ENCODE data around the gene VARS2.
"Not testable (repeated sequence)": the region's sequence is repeated elsewhere in the genome, so short reads cannot be mapped to it uniquely, and the experiment has no call there.

The VARS2 gene

GRCh38 chr6:30962716-30963115, 48.7 kb downstream of the VARS2 start:
- no peak for DNase-seq (ENCODE audit: low spot score)

GRCh38 chr6:30963641-30964040, 49.6 kb downstream of the VARS2 start:
- DNase-seq (ENCODE audit: low spot score): no peak

GRCh38 chr6:30964075-30964474, 50.0 kb downstream of the VARS2 start:
- DNase-seq (ENCODE audit: low spot score): peak; percentile 28

- no peak for DNase-seq (ENCODE audit: low spot score)
These were observed 51.1 kb downstream of the VARS2 start for GRCh38 chr6:30965140-30965601.

- no peak for DNase-seq (ENCODE audit: low spot score)
These were observed 52.1 kb downstream of the VARS2 start for GRCh38 chr6:30966154-30966553.

- not testable (repeated sequence) for DNase-seq (ENCODE audit: low spot score)
These were observed 55.1 kb downstream of the VARS2 start for GRCh38 chr6:30969171-30969570.

GRCh38 chr6:30970946-30971345, 56.9 kb downstream of the VARS2 start:
- DNase-seq (ENCODE audit: low spot score): no peak

- no peak for DNase-seq (ENCODE audit: low spot score)
These were observed 58.8 kb downstream of the VARS2 start for GRCh38 chr6:30972816-30973215.

GRCh38 chr6:30974490-30975252, 60.6 kb downstream of the VARS2 start:
- no peak for DNase-seq (ENCODE audit: low spot score)

Measured in CD4-positive, alpha-beta T cell treated with Interleukin-15 for 4 hours (primary cell).